HFF-Myc (cell line): ENCODE results near the gene HOXB9.

ENCODE experiments used
- DNase-seq: peaks from one replicate; pipeline ENCODE4 v3.0.0-alpha.2; 2011; ENCODE audit warnings: low read depth; ENCODE audit errors: extremely low read depth
- H3K4me3 ChIP-seq: replicated peaks from 2 replicates; pipeline ENCODE4 v1.5.1; 2011; ENCODE audit warnings: low read depth, mild to moderate bottlenecking, control low read depth, low read length
- TF ChIP-seq, protein P1 (sequence below): IDR thresholded peaks from 2 replicates; pipeline ENCODE4 v1.5.1; 2012; ENCODE audit warnings: mild to moderate bottlenecking, low read depth, low read length, control low read depth; ENCODE audit errors: missing control alignments

Gene HOXB9

DNA sequence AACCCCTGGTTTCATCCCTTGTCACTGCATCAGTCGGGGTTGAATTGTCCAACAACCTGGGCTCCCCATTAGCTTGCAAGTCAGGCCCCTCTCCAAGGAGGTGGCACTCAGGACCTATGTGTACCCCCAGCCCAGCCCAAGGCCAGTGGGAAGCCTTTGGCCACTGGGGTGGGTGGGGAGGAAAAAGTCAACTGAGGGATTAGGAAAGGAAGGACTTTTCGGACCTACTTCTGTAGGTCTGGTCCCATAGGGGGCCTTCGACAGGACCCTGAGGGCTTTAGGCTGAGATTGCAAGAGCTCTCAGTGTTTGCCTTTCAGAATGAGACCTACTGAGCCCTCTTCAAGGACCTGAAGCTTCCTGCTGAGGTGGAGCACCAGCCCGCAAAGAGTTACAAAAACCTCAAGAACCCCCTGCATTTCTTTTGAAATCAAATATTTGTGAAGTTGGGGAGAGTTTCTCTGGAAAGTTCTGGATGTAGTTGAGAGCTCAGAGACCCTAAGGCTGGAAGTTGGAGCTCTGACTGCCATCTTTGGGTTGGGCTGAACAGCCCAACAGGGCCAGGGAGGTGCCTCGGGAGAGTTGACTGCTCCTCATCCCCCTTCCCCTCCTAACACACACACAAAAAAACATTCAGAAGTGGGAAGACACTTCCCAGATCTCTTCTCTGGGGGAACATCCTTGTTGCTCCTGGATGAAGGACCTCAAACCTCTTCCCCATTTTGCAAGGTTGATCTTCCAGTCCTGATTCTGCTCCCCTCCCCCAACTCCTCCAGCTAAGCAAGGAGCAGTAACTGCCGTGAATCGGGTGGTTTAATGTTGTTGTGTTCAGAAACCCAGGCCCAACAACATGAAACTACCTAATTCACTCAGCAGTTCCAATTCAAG, 5.8 kb upstream of the HOXB9 start:
- TF ChIP-seq, protein P1, sequence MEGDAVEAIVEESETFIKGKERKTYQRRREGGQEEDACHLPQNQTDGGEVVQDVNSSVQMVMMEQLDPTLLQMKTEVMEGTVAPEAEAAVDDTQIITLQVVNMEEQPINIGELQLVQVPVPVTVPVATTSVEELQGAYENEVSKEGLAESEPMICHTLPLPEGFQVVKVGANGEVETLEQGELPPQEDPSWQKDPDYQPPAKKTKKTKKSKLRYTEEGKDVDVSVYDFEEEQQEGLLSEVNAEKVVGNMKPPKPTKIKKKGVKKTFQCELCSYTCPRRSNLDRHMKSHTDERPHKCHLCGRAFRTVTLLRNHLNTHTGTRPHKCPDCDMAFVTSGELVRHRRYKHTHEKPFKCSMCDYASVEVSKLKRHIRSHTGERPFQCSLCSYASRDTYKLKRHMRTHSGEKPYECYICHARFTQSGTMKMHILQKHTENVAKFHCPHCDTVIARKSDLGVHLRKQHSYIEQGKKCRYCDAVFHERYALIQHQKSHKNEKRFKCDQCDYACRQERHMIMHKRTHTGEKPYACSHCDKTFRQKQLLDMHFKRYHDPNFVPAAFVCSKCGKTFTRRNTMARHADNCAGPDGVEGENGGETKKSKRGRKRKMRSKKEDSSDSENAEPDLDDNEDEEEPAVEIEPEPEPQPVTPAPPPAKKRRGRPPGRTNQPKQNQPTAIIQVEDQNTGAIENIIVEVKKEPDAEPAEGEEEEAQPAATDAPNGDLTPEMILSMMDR = no peak
- no peak for DNase-seq
- H3K4me3 ChIP-seq = no peak overlapping the region

DNA sequence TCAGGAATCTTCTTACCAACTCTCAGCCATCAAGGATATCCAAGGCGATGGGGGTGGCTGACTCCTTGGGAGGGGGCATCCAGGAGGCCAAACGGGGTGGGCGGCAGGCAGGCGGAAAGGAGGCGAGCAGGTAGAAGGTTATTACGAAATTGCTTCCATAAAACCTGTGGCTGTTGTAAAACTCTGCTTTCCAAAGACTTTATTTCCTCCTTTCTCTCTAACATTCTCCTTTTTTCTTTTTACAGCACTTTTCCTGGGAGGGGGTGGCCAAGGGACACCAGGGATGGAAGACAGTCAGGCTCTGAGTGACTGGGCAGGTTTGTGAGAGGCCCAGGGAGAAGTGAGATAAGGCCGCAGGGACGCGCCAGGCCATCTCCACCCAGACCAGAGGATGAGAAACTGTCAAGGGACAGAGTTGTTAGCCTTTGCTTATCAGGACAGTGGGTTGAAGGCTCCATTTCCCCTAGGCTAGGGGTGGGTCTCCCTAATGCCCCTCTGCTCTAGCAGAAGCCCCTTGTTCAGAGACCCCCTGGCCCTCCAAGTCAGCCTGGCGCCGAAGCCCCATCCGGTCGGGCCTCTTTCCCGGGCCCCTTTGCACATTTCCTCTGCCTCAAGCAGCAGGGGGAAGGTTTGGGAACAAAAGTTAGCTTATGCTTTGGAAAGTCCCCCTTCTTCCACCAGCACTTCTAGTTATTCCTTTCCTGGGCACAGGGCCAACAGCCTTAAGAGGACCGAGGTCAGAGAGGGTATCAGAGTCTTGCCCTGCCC, 5.0 kb upstream of the HOXB9 start:
- H3K4me3 ChIP-seq = no peak overlapping the region
- no peak for DNase-seq
- TF ChIP-seq, protein P1 = no peak

DNA sequence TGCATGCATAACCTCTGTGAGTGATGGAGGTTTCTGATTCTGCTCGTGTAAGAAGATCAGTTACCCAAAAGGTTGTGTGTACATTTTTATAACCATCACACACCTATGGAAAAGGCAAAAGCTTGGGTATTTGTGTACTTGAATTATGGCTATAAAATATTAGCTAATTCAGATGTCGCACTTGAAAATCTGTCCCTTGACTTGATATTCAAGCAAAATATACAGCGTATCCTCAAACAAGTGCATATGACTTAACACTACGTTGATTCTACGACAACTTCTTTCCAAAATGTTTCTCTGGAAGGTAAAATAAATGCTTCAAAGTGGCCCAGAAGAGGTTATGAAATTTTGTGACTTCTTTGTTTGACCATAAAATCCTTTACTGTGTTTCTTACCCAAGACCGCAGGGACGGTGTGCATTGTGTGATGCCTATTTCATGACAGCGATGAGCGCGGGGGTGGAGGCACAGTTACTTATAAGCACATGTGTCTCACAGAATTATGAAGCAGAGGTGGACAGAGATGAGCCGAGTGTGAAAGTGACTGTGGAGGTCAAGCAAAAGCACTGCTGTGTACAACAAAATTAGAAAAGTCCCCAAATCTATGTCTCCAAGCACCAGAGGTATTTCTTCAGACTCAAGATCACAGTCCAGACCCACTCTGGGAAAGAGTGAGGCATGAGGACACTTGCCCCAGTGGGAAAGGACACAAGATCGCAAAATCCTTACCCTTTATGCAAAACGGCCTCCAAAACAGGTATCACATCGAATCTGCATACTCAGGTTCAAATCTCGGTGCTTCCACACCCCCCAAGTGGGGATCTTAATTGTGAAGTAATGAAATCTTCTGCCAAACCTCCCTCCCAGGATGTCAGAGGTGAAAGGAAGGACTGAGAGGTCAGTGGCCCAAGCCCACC, 4.1 kb upstream of the HOXB9 start:
- no peak for DNase-seq
- TF ChIP-seq, protein P1 = no peak
- no peak overlapping the region for H3K4me3 ChIP-seq

DNA sequence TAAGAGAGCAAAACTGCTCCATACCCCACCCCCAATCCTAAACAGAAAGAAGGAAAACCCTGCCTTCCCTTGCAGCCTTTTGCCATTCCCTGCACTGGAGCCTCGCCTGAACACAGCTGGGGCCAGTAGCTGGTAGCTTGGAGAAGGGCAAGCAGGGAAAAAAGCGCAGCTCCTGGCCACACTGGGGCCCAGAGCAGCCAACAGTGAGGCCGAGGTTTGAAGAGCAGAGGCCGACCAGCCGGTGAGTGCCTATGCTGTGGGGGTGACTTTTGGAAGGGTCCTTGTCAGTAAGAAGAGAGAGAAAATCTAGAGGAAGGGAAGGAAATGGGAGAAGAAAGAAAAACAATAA, 3.2 kb upstream of the HOXB9 start:
- TF ChIP-seq, protein P1 = no peak
- no peak overlapping the region for H3K4me3 ChIP-seq
- no peak for DNase-seq

DNA sequence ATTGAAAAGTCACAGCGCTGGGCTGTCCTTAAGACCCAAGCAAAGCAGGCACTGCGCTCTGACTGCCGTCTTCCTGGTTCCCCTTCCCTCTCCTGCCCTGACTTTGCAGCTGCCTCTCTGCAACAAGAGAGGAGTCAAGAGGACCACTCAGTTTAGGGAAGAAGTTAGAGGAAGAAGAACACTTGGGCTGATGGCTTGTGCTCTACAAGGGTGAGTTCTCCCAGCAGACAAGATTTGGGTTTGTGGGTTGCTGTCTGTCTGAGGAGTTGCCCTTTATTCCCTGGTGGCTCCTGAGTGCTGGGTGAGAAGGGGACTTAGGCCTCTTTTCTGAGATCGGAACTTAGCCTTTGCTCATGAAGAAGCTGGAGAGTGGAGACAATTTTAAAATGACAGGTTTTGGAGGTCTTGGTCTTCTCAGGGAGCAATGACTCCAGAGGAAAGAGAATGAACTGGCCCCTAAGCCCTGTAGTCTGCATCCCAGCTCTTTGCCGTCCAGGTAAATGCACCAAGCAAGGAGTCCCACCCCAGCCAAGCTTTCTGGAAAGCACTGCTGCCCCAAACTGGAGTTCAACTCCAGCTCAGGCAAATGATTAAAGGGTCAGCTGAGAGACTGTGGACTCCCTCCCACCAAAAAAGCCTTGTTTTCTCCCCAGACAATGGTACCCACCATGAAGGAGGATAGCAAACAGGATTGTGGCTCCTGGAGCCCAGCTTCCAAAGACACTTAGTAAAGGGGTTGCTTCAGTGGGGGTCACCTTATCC, 2.7 kb upstream of the HOXB9 start:
- TF ChIP-seq, protein P1 = no peak
- no peak for DNase-seq
- H3K4me3 ChIP-seq = no peak overlapping the region
